Keratinocyte (primary cell): Measurements from ENCODE around the gene SEC24D.

Experiments
- EZH2 ChIP-seq: IDR thresholded peaks from one replicate; pipeline ENCODE4 v1.6.1; 2012; ENCODE audit warnings: inconsistent platforms, mild to moderate bottlenecking, low read length, moderate library complexity
- TF ChIP-seq, protein P1 (sequence below), 3 experiments: IDR thresholded peaks in 1 of 3; conservative IDR thresholded peaks in 1 of 3; optimal IDR thresholded peaks in 1 of 3; 2 replicates in 2 of 3; 3 replicates in 1 of 3; pipeline versions ENCODE3 to v1.5.1; 2011; ENCODE audit warnings: low read length in 3 of 3, mild to moderate bottlenecking in 3 of 3, moderate library complexity in 2 of 3, control low read depth in 1 of 3, inconsistent platforms in 1 of 3; ENCODE audit not compliant: insufficient read depth in 2 of 3; ENCODE audit errors: extremely low read depth in 1 of 3

DNA sequence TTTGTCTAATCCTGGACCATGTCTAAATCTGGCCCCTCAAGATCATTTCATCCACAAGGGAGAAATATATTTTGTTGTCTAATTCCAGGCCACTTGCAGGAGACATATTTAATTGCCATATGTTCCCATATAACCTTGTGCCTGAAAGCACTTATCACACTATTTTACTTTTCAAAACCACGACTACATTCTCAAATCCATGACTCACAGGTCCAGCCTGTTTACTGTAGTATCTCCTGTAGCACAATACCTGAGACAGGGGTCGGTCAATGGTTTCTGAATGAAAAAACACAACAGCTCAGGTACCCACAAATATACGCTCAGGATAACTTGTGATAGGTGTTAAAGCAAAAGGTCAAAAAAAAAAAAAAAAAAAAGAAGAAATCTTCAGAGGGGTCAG, 60.9 kb downstream of the SEC24D start:
- TF ChIP-seq EZH2: no peak
- TF ChIP-seq, protein P1, sequence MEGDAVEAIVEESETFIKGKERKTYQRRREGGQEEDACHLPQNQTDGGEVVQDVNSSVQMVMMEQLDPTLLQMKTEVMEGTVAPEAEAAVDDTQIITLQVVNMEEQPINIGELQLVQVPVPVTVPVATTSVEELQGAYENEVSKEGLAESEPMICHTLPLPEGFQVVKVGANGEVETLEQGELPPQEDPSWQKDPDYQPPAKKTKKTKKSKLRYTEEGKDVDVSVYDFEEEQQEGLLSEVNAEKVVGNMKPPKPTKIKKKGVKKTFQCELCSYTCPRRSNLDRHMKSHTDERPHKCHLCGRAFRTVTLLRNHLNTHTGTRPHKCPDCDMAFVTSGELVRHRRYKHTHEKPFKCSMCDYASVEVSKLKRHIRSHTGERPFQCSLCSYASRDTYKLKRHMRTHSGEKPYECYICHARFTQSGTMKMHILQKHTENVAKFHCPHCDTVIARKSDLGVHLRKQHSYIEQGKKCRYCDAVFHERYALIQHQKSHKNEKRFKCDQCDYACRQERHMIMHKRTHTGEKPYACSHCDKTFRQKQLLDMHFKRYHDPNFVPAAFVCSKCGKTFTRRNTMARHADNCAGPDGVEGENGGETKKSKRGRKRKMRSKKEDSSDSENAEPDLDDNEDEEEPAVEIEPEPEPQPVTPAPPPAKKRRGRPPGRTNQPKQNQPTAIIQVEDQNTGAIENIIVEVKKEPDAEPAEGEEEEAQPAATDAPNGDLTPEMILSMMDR (optimal IDR thresholded peaks at IDR 0.05 in 1 of 3, IDR thresholded peaks at IDR 0.05 in 1 of 3, conservative IDR thresholded peaks at IDR 0.05 in 1 of 3; ENCODE audit: extremely low read depth in 1 of 3, insufficient read depth in 2 of 3, low read length in 3 of 3): no peak
